Activated CD8-positive, alpha-beta T cell treated with anti-CD3 and anti-CD28 coated beads, Interleukin-2, amount 10 ng/mL, durations not matched to agents 7 days and 5 days (primary cell): Measurements from ENCODE around the gene CDH13. TPM values are rescaled to one million over a fixed set of nuclear protein-coding genes. Genes with fewer than 3 reads are reported as not detected.

Experiments
- ATAC-seq: fragments of 150-1000 bp; cut with Tn5 transposase; one replicate; pipeline ENCODE4 v1.10.0; 2021; ENCODE audit warnings: moderate library complexity
- CTCF ChIA-PET: fragments of 350-600 bp; sonication (Branson Sonifier 250); formaldehyde crosslinking; loops from one replicate; lab custom pipeline; 2021; ENCODE audit warnings: antibody characterized with exemption; lab: Charles Lee
- POLR2A ChIA-PET: fragments of 350-600 bp; sonication (Branson Sonifier 250); formaldehyde crosslinking; loops from one replicate; lab custom pipeline; 2021; ENCODE audit warnings: antibody characterized with exemption; lab: Charles Lee
- DNase-seq: peaks from one replicate; pipeline ENCODE4 v3.0.0-alpha.2; 2020
- H3K27ac Mint-ChIP-seq: one replicate; pipeline ENCODE4 v1.8.0; 2021; ENCODE audit warnings: mild to moderate bottlenecking, mixed read lengths
- H3K27me3 Mint-ChIP-seq: one replicate; pipeline ENCODE4 v1.8.0; 2021; ENCODE audit warnings: low read depth, mixed read lengths
- H3K36me3 Mint-ChIP-seq: one replicate; pipeline ENCODE4 v1.8.0; 2021; ENCODE audit warnings: low read depth, mixed read lengths
- H3K4me1 Mint-ChIP-seq: one replicate; pipeline ENCODE4 v1.8.0; 2021; ENCODE audit warnings: low read depth, mixed read lengths
- H3K4me3 Mint-ChIP-seq: one replicate; pipeline ENCODE4 v1.8.0; 2021; ENCODE audit warnings: mild to moderate bottlenecking, mixed read lengths
- H3K9me3 Mint-ChIP-seq: one replicate; pipeline ENCODE4 v1.8.0; 2022; ENCODE audit warnings: mixed read lengths; ENCODE audit not compliant: insufficient read depth
- total RNA-seq, 2 experiments: library from RNA; stranded (reverse); gene quantifications; one replicate each; pipeline ENCODE4 v1.2.3, GENCODE V29; 2021

CDH13 gene
- total RNA-seq, 2 experiments from 2014 or later = not detected

DNA sequence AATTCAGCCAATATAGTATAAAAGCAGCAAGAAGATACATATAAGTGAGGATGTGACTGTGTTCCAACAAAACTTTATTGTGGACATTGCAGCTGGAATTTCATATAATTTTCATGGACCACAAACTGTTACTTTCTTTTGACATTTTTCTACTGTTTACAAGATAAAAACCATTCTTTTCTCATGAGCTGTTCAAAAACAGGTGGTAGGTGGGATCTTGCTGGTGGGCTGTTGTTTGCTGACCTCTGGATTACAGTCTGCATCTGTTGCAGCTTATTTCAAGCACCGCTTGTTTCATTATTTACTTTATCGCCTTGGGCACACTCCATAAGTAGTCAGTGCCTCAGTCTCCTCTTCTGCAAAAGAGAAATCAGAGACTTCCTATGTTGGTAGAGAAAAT is 99.5 kb downstream of the CDH13 start:
- ATAC-seq (no peak), DNase-seq (no peak)
- CTCF ChIA-PET = interaction anchor here (1.2 to 1.4 kb wide), 2 partner anchors 18 to 23 kb away, joined by 3 read pairs; no protein-coding TSS in a partner anchor
- H3K9me3 Mint-ChIP-seq = peaks cover 4% of the 10 kb centered on the region
- POLR2A ChIA-PET = interaction anchor here (0.7 kb wide), 1 partner anchor 19 kb away, joined by 3 read pairs; no protein-coding TSS in a partner anchor
- peaks cover 9% of the 10 kb centered on the region for H3K27me3 Mint-ChIP-seq
- no peak overlapping the region for H3K4me3 Mint-ChIP-seq
- no peak overlapping the region for H3K27ac Mint-ChIP-seq
- H3K36me3 Mint-ChIP-seq = peaks cover 9% of the 10 kb centered on the region
- peaks cover 17% of the 10 kb centered on the region for H3K4me1 Mint-ChIP-seq

DNA sequence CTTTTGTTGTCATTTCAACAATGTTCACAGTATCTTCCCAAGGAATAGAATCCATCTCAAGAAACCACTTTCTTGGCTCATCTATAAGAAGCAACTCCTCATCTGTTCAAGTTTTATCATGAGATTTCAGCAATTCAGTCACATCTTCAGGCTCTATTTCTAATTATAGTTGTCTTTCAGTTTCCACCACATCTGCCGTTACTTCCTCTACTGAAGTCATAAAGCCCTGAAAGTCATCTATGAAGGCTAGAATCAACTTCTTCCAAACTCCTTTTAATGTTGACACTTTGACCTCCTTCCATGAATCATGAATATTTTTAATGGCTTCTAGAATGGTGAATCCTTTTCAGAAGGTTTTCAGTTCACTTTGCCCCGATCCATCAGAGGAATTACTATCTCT is 102.1 kb downstream of the CDH13 start:
- Mint-ChIP-seq H3K9me3 (peaks cover 4% of the 10 kb centered on the region), H3K4me3 (no peak overlapping the region), H3K27me3 (peaks cover 7% of the 10 kb centered on the region), H3K4me1 (peaks cover 17% of the 10 kb centered on the region), H3K27ac (peak overlapping the region; percentile 13), H3K36me3 (peaks cover 9% of the 10 kb centered on the region)
- no peak for DNase-seq
- no peak for ATAC-seq
- ChIA-PET CTCF (no interaction called here), POLR2A (no interaction called here)

DNA sequence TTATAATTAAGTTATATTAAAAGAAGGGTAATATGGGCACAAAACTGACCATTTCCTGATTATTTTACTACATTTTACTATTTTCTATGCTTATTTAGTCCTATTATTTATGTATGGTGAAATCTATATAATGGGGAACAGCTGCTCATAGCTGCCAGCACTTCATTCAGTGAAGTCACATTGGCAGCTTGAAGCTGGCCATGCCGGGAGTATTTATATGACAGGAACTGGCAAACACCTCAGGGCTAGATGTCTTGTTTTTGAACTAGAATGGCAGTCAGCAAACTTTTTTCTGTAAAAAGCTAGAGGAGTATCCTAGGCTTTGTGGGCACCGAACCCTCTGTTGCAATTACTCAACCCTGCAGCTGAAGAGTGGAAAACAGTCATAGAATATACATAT is 104.1 kb downstream of the CDH13 start:
- ChIA-PET POLR2A (no interaction called here), CTCF (interaction anchor here (1.7 to 3.3 kb wide), 2 partner anchors 91 to 100 kb away, joined by 4 to 13 read pairs; no protein-coding TSS in a partner anchor)
- peaks cover 9% of the 10 kb centered on the region for H3K36me3 Mint-ChIP-seq
- peaks cover 17% of the 10 kb centered on the region for H3K4me1 Mint-ChIP-seq
- ATAC-seq (no peak), DNase-seq (no peak)
- peaks cover 4% of the 10 kb centered on the region for H3K9me3 Mint-ChIP-seq
- no peak overlapping the region for H3K4me3 Mint-ChIP-seq
- no peak overlapping the region for H3K27ac Mint-ChIP-seq
- peaks cover 7% of the 10 kb centered on the region for H3K27me3 Mint-ChIP-seq

GRCh38 chr16:82732461-82732860 is 105.7 kb downstream of the CDH13 start:
- H3K27me3 Mint-ChIP-seq = peaks cover 8% of the 10 kb centered on the region
- POLR2A ChIA-PET = interaction anchor here (1.2 kb wide), 1 partner anchor 22 kb away, joined by 3 read pairs; no protein-coding TSS in a partner anchor
- H3K9me3 Mint-ChIP-seq = peaks cover 4% of the 10 kb centered on the region
- H3K36me3 Mint-ChIP-seq = peaks cover 9% of the 10 kb centered on the region
- no peak overlapping the region for H3K4me3 Mint-ChIP-seq
- CTCF ChIA-PET = interaction anchor here (3.3 kb wide), 1 partner anchor 92 kb away, joined by 13 read pairs; no protein-coding TSS in a partner anchor
- no peak overlapping the region for H3K27ac Mint-ChIP-seq
- ATAC-seq = no peak
- H3K4me1 Mint-ChIP-seq = peaks cover 17% of the 10 kb centered on the region
- no peak for DNase-seq

DNA sequence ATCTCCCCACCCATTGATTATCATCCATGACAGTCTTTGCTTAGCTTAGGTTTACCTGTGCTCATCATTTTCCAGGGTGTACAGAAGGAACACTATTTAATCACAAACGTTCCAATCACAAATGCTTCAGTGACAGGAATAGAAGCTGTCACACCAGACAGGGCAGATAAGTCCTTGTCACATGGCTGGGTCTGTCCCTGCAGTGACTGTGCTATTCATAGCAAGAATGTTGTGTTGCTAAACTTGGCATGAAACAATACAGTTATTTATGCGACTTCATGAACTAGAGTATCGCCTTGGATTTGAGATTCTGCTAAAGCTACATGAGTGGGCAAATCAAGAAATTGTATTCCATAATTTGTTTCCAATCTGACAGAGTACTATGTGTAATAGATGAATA is 108.4 kb downstream of the CDH13 start:
- Mint-ChIP-seq H3K4me3 (no peak overlapping the region), H3K36me3 (peaks cover 1% of the 10 kb centered on the region), H3K27ac (no peak overlapping the region), H3K4me1 (peaks cover 4% of the 10 kb centered on the region), H3K9me3 (no peaks in the 10 kb centered on the region), H3K27me3 (peaks cover 19% of the 10 kb centered on the region)
- ATAC-seq (no peak), DNase-seq (no peak)
- ChIA-PET POLR2A (no interaction called here), CTCF (interaction anchor here (1.8 kb wide), 1 partner anchor 104 kb away, joined by 4 read pairs; no protein-coding TSS in a partner anchor)

DNA sequence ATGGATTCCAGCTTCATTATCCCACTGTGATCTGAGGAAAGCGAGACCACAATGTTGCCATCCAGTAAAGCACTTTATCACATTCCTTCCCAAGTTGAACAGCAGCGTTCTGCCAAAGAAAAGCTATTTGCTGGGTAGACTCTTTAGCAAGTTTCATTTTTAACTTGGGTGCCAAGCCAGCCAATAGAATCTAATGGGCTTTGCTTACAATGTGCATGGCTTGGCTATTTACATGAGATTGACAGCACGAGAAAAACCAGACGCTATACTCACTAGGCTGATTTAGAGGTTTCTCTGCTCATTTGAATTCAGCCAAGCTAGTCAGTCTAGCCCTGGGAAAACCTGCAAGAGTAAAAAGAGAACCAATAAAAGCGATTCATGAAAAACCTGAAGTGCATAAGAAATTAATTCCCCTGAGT is 108.9 kb downstream of the CDH13 start:
- POLR2A ChIA-PET = no interaction called here
- ATAC-seq (no peak), DNase-seq (no peak)
- H3K36me3 Mint-ChIP-seq = no peaks in the 10 kb centered on the region
- peaks cover 23% of the 10 kb centered on the region for H3K27me3 Mint-ChIP-seq
- peaks cover 4% of the 10 kb centered on the region for H3K4me1 Mint-ChIP-seq
- no peaks in the 10 kb centered on the region for H3K9me3 Mint-ChIP-seq
- H3K4me3 Mint-ChIP-seq = no peak overlapping the region
- no peak overlapping the region for H3K27ac Mint-ChIP-seq
- CTCF ChIA-PET = interaction anchor here (1.8 kb wide), 1 partner anchor 105 kb away, joined by 4 read pairs; no protein-coding TSS in a partner anchor

- peaks cover 8% of the 10 kb centered on the region for H3K4me1 Mint-ChIP-seq
- H3K27ac Mint-ChIP-seq = no peak overlapping the region
- DNase-seq (no peak), ATAC-seq (no peak)
- H3K36me3 Mint-ChIP-seq = no peaks in the 10 kb centered on the region
- no peak overlapping the region for H3K4me3 Mint-ChIP-seq
- H3K9me3 Mint-ChIP-seq = no peaks in the 10 kb centered on the region
- H3K27me3 Mint-ChIP-seq = peaks cover 28% of the 10 kb centered on the region
- CTCF ChIA-PET = interaction anchor here (1.8 kb wide), 1 partner anchor 105 kb away, joined by 4 read pairs; no protein-coding TSS in a partner anchor
- POLR2A ChIA-PET = no interaction called here
These were observed 109.5 kb downstream of the CDH13 start for GRCh38 chr16:82736224-82736623.

GRCh38 chr16:82738699-82739098 is 111.9 kb downstream of the CDH13 start:
- Mint-ChIP-seq H3K4me3 (no peak overlapping the region), H3K36me3 (no peaks in the 10 kb centered on the region), H3K9me3 (no peaks in the 10 kb centered on the region), H3K27ac (no peak overlapping the region), H3K4me1 (peaks cover 9% of the 10 kb centered on the region), H3K27me3 (peaks cover 28% of the 10 kb centered on the region)
- ChIA-PET POLR2A (no interaction called here), CTCF (interaction anchor here (0.9 kb wide), 1 partner anchor 98 kb away, joined by 4 read pairs; no protein-coding TSS in a partner anchor)
- ATAC-seq = no peak
- peak; percentile 28 for DNase-seq

DNA sequence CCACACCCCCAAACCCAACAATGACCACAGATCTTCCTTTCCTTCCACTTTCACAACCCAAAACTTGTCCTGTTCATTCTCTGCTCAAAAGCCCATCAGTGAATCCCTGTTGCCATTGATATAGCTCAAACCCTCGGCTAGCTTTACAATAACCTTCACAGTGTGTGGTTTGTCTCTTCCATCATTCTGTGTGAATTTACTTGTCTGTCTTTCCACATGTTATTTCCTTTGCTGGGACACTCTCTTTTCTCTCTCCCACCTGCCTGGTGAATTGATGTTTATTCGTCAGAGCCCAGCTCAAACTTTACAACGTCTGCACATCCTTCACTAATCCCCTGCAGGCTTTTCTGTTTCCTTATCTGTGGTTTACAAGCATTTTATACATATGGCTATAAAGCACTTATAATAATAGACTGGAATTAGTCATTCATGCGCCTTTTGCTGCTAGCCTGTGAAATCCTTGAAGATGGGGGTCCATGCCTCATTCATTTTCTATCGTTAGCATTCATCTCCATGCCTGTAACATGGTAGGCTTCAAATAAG is 114.4 kb downstream of the CDH13 start:
- DNase-seq (no peak), ATAC-seq (no peak)
- Mint-ChIP-seq H3K27me3 (peaks cover 35% of the 10 kb centered on the region), H3K4me3 (no peak overlapping the region), H3K4me1 (peaks cover 9% of the 10 kb centered on the region), H3K27ac (no peak overlapping the region), H3K9me3 (no peaks in the 10 kb centered on the region), H3K36me3 (no peaks in the 10 kb centered on the region)
- CTCF ChIA-PET = interaction anchor here (0.9 to 1.7 kb wide), 2 partner anchors 69 to 100 kb away, joined by 3 to 4 read pairs; no protein-coding TSS in a partner anchor
- POLR2A ChIA-PET = no interaction called here

DNA sequence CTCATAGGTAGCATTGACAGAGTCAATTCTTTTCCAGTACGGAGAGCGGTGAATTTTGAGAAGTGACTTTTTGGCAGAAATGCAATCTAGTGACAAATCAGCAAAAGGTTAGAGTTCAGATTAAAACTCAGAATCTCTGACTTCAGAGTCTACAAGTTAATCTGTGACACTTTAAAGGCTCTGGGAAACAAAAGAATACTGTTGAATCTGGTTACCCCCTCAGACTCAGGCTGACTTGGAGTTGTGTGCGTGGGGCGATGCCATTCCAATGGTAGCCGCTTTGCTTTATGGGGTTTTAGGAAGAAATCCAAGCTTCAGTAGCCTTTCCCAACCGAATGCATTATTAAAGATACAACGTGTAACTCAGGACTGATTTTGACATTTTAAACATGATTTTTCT is 118.2 kb downstream of the CDH13 start:
- peaks cover 15% of the 10 kb centered on the region for H3K4me1 Mint-ChIP-seq
- CTCF ChIA-PET = no interaction called here

GRCh38 chr16:82748026-82748425 is 121.3 kb downstream of the CDH13 start:
- H3K9me3 Mint-ChIP-seq = no peaks in the 10 kb centered on the region
- H3K4me3 Mint-ChIP-seq = no peak overlapping the region
- ChIA-PET CTCF (interaction anchor here (0.9 to 1.5 kb wide), 2 partner anchors 107 to 118 kb away, joined by 3 read pairs; no protein-coding TSS in a partner anchor), POLR2A (no interaction called here)
- no peaks in the 10 kb centered on the region for H3K36me3 Mint-ChIP-seq
- peaks cover 47% of the 10 kb centered on the region for H3K27me3 Mint-ChIP-seq
- peaks cover 16% of the 10 kb centered on the region for H3K4me1 Mint-ChIP-seq
- H3K27ac Mint-ChIP-seq = no peak overlapping the region
- DNase-seq (no peak), ATAC-seq (no peak)

More for the DNA sequence above, 118.2 kb downstream of the CDH13 start:
- DNase-seq (no peak), ATAC-seq (no peak)
- Mint-ChIP-seq H3K36me3 (no peaks in the 10 kb centered on the region), H3K27me3 (peaks cover 44% of the 10 kb centered on the region), H3K27ac (no peak overlapping the region), H3K4me3 (no peak overlapping the region), H3K9me3 (no peaks in the 10 kb centered on the region)
- POLR2A ChIA-PET = no interaction called here

DNA sequence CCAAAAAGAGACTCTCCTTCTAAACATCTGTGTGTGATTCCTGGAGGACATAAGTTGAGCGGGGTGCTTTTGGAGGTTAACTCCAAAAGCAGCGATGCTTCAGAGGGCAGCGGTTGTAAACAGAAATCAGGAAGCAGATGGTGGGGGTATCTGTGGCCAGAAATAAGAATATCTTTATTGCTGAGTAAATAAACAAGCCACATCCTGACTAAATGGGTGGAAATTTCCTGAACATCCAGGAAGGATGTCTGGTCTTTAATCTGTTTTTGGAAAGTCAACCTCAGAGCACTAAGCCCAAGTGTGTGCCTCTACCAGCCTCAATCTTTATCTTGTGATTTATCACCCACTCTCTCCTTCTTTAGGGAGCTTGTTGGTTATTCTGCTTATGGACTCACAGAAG is 123.3 kb downstream of the CDH13 start:
- ChIA-PET CTCF (no interaction called here), POLR2A (no interaction called here)
- Mint-ChIP-seq H3K9me3 (no peaks in the 10 kb centered on the region), H3K27ac (no peak overlapping the region), H3K4me3 (no peak overlapping the region), H3K4me1 (peaks cover 16% of the 10 kb centered on the region), H3K27me3 (peaks cover 46% of the 10 kb centered on the region), H3K36me3 (no peaks in the 10 kb centered on the region)
- ATAC-seq = no peak
- no peak for DNase-seq
